Measurements from ENCODE around the gene ZNF276.

GRCh38 chr16:89708481-89708931, 12.8 kb upstream of the ZNF276 start:
- TF ChIP-seq, protein P1, sequence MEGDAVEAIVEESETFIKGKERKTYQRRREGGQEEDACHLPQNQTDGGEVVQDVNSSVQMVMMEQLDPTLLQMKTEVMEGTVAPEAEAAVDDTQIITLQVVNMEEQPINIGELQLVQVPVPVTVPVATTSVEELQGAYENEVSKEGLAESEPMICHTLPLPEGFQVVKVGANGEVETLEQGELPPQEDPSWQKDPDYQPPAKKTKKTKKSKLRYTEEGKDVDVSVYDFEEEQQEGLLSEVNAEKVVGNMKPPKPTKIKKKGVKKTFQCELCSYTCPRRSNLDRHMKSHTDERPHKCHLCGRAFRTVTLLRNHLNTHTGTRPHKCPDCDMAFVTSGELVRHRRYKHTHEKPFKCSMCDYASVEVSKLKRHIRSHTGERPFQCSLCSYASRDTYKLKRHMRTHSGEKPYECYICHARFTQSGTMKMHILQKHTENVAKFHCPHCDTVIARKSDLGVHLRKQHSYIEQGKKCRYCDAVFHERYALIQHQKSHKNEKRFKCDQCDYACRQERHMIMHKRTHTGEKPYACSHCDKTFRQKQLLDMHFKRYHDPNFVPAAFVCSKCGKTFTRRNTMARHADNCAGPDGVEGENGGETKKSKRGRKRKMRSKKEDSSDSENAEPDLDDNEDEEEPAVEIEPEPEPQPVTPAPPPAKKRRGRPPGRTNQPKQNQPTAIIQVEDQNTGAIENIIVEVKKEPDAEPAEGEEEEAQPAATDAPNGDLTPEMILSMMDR (IDR thresholded peaks at IDR 0.05; ENCODE audit: insufficient read depth, low read length) = no peak
- TF ChIP-seq POLR2AphosphoS5 (IDR thresholded peaks at IDR 0.05; ENCODE audit: low read depth) = no peak
- TF ChIP-seq, protein P2, sequence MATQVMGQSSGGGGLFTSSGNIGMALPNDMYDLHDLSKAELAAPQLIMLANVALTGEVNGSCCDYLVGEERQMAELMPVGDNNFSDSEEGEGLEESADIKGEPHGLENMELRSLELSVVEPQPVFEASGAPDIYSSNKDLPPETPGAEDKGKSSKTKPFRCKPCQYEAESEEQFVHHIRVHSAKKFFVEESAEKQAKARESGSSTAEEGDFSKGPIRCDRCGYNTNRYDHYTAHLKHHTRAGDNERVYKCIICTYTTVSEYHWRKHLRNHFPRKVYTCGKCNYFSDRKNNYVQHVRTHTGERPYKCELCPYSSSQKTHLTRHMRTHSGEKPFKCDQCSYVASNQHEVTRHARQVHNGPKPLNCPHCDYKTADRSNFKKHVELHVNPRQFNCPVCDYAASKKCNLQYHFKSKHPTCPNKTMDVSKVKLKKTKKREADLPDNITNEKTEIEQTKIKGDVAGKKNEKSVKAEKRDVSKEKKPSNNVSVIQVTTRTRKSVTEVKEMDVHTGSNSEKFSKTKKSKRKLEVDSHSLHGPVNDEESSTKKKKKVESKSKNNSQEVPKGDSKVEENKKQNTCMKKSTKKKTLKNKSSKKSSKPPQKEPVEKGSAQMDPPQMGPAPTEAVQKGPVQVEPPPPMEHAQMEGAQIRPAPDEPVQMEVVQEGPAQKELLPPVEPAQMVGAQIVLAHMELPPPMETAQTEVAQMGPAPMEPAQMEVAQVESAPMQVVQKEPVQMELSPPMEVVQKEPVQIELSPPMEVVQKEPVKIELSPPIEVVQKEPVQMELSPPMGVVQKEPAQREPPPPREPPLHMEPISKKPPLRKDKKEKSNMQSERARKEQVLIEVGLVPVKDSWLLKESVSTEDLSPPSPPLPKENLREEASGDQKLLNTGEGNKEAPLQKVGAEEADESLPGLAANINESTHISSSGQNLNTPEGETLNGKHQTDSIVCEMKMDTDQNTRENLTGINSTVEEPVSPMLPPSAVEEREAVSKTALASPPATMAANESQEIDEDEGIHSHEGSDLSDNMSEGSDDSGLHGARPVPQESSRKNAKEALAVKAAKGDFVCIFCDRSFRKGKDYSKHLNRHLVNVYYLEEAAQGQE (IDR thresholded peaks at IDR 0.05; ENCODE audit: insufficient replicate concordance, low read depth) = no peak
